Spleen (tissue), 11 donors: ENCODE measurements around the gene SFMBT1. TPM values are rescaled to one million over a fixed set of nuclear protein-coding genes. Genes with fewer than 3 reads are reported as not detected.
A peak's percentile ranks its signal among the peaks of the same experiment; 100 is the strongest.

Experiments used
- DNase-seq: peaks from one replicate; pipeline ENCODE4 v3.0.0-alpha.2; 2020
- H3K27ac ChIP-seq, 8 donors: fragments of 200-600 bp; sonication (generic) in 7 of 8; 1 replicate in 4 of 8; 2 replicates in 4 of 8; pipeline versions ENCODE4 v1.5.0 to v1.8.0; 2016 to 2021; ENCODE audit warnings: inconsistent platforms in 4 of 8, mild to moderate bottlenecking in 4 of 8, moderate library complexity in 1 of 8
- H3K27me3 ChIP-seq, 7 donors: fragments of 200-600 bp; sonication (generic) in 6 of 7; replicated peaks in 1 of 7; 1 replicate in 4 of 7; 2 replicates in 3 of 7; pipeline versions ENCODE4 v1.5.0 to v1.8.0; 2016 to 2021; ENCODE audit warnings: inconsistent platforms in 3 of 7, mild to moderate bottlenecking in 1 of 7
- H3K36me3 ChIP-seq, 6 donors: fragments of 200-600 bp; sonication (generic) in 5 of 6; 1 replicate in 4 of 6; 2 replicates in 2 of 6; pipeline versions ENCODE4 v1.5.0 to v1.8.0; 2016 to 2021; ENCODE audit warnings: inconsistent platforms in 2 of 6
- H3K4me1 ChIP-seq, 6 donors: fragments of 200-600 bp; sonication (generic) in 5 of 6; 1 replicate in 3 of 6; 2 replicates in 3 of 6; pipeline versions ENCODE4 v1.5.0 to v1.8.0; 2016 to 2021; ENCODE audit warnings: inconsistent platforms in 3 of 6
- H3K4me3 ChIP-seq, 8 donors: fragments of 200-600 bp; sonication (generic) in 7 of 8; 1 replicate in 4 of 8; 2 replicates in 4 of 8; pipeline versions ENCODE4 v1.5.0 to v1.8.0; 2016 to 2021; ENCODE audit warnings: inconsistent platforms in 4 of 8, mild to moderate bottlenecking in 4 of 8, moderate library complexity in 2 of 8
- H3K9me3 ChIP-seq, 8 donors: fragments of 200-600 bp; sonication (generic) in 7 of 8; 1 replicate in 4 of 8; 2 replicates in 4 of 8; pipeline versions ENCODE4 v1.5.0 to v1.8.0; 2016 to 2021; ENCODE audit warnings: inconsistent platforms in 4 of 8
- CTCF ChIP-seq, 11 experiments: fragments of 200-600 bp in 7 of 11; fragments of 450-650 bp in 4 of 11; sonication (generic) in 4 of 11; IDR thresholded peaks in 8 of 11; conservative IDR thresholded peaks in 3 of 11; 1 replicate in 7 of 11; 2 replicates in 4 of 11; pipeline versions ENCODE4 v1.4.0 to v1.8.0; 2016 to 2021; ENCODE audit warnings: antibody characterized with exemption in 11 of 11, inconsistent platforms in 4 of 11, mild to moderate bottlenecking in 1 of 11
- POLR2A ChIP-seq, 3 donors: fragments of 450-650 bp; IDR thresholded peaks; one replicate each; pipeline ENCODE4 v1.5.1; 2017; ENCODE audit warnings: antibody characterized with exemption in 3 of 3, mild to moderate bottlenecking in 1 of 3
- POLR2AphosphoS5 ChIP-seq, 3 donors: sonication (generic); formaldehyde crosslinking; IDR thresholded peaks; one replicate each; pipeline ENCODE4 v1.5.1; 2017; ENCODE audit warnings: antibody characterized with exemption in 3 of 3
- WGBS, 5 donors: extraction: QIAGEN DNeasy Blood & Tissue Kit in 3 of 5; methylation state at CpG; one replicate each; pipeline versions ENCODE4 v1.1.5 to v1.1.7; 2013 to 2018; 5-methylcytosine and 5-hydroxymethylcytosine counted together
- intact Hi-C: fragments of 100-400 bp; cut with DNase I; formaldehyde crosslinking; loops from one replicate; pipeline ENCODE4 v1.15.0; 2023; ENCODE audit warnings: low total_unique reads
- polyA plus RNA-seq, 3 donors: library from polyadenylated mRNA; stranded (reverse); fragments of 200-250 nt; gene quantifications; one replicate each; pipeline ENCODE4 v1.2.1, GENCODE V29; 2013
- total RNA-seq, 7 donors: library from RNA; depleted of rRNA in 3 of 7; stranded (reverse); fragments of >200 nt in 3 of 7; fragmentation: NEBNext Ultra II Directional in 4 of 7; extraction: Animal tissue kit (Norgen Biotek cat#: 25700) in 4 of 7; gene quantifications; one replicate each; pipeline versions ENCODE4 v1.1.0 to v1.2.1, GENCODE V29; 2016 to 2021
- donor health status: healthy with polysubstance abuse.
- donor health status: DM: no; HTN: no; CAD: no; lungs with moderate emphysema.
- donor health status: DM: no; HTN: no; CAD: no.
- donor health status: Bipolar disorder and iron deficiency.
- donor health status: healthy.
- donor health status: DM: no; HTN: no; CAD: no.
- donor health status: DM: yes; HTN: yes; CAD: no.

Gene SFMBT1
- total and polyA plus RNA-seq, 10 donors: 3.0 to 24.9 (median 12.3) TPM

GRCh38 chr3:53083521-53083920 lies 37.6 kb upstream of the SFMBT1 start:
- Histone ChIP-seq H3K27ac (no peak overlapping the region), H3K36me3 (peaks cover 0 to 52% (median 12%) of the 10 kb centered on the region in 6 donors), H3K27me3 (no peaks in the 10 kb centered on the region), H3K4me1 (no peaks in the 10 kb centered on the region), H3K9me3 (no peaks in the 10 kb centered on the region), H3K4me3 (no peak overlapping the region)
- intact Hi-C loops: no loop called here
- no peak for DNase-seq
- peak in 1 of 3 donors; percentile 28 for TF ChIP-seq POLR2AphosphoS5 (IDR thresholded peaks at IDR 0.05)
- TF ChIP-seq CTCF (IDR thresholded peaks at IDR 0.05 in 8 of 11, conservative IDR thresholded peaks at IDR 0.05 in 3 of 11): no peak
- no peak for TF ChIP-seq POLR2A (IDR thresholded peaks at IDR 0.05)
- WGBS, 5 donors: 59 to 85% (median 76%) methylated on average over 8 of the region's 8 CpGs

GRCh38 chr3:53082736-53083135 lies 36.9 kb upstream of the SFMBT1 start:
- Histone ChIP-seq H3K27ac (no peak overlapping the region), H3K9me3 (no peaks in the 10 kb centered on the region), H3K4me1 (no peaks in the 10 kb centered on the region), H3K36me3 (peaks cover 0 to 44% (median 9%) of the 10 kb centered on the region in 6 donors), H3K4me3 (no peak overlapping the region), H3K27me3 (no peaks in the 10 kb centered on the region)
- WGBS, 5 donors: 82 to 87% (median 83%) methylated on average over 8 of the region's 8 CpGs
- DNase-seq: no peak
- intact Hi-C loops: no loop called here
- TF ChIP-seq POLR2A (IDR thresholded peaks at IDR 0.05) (no peak), CTCF (IDR thresholded peaks at IDR 0.05 in 8 of 11, conservative IDR thresholded peaks at IDR 0.05 in 3 of 11) (no peak), POLR2AphosphoS5 (IDR thresholded peaks at IDR 0.05) (no peak)

- Histone ChIP-seq H3K36me3 (peaks cover 0 to 35% (median 2%) of the 10 kb centered on the region in 6 donors), H3K27me3 (no peaks in the 10 kb centered on the region), H3K27ac (no peak overlapping the region), H3K4me1 (no peaks in the 10 kb centered on the region), H3K4me3 (no peak overlapping the region), H3K9me3 (no peaks in the 10 kb centered on the region)
- intact Hi-C loops: no loop called here
- TF ChIP-seq POLR2A (IDR thresholded peaks at IDR 0.05): no peak
- no peak for TF ChIP-seq CTCF (IDR thresholded peaks at IDR 0.05 in 8 of 11, conservative IDR thresholded peaks at IDR 0.05 in 3 of 11)
- TF ChIP-seq POLR2AphosphoS5 (IDR thresholded peaks at IDR 0.05): no peak
- no peak for DNase-seq
- WGBS, 5 donors: 77 to 91% (median 85%) methylated on average over 5 of the region's 5 CpGs
Observed at GRCh38 chr3:53081318-53081717, 35.4 kb upstream of the SFMBT1 start.

- TF ChIP-seq CTCF (IDR thresholded peaks at IDR 0.05 in 8 of 11, conservative IDR thresholded peaks at IDR 0.05 in 3 of 11): no peak
- TF ChIP-seq POLR2AphosphoS5 (IDR thresholded peaks at IDR 0.05): no peak
- no peak for TF ChIP-seq POLR2A (IDR thresholded peaks at IDR 0.05)
- intact Hi-C loops: no loop called here
- no peaks in the 10 kb centered on the region for H3K9me3 ChIP-seq
- H3K27me3 ChIP-seq: no peaks in the 10 kb centered on the region
- WGBS, 5 donors: 79 to 92% (median 86%) methylated on average over 6 to 7 of the region's 7 CpGs
- no peak overlapping the region for H3K27ac ChIP-seq
- H3K4me3 ChIP-seq: no peak overlapping the region
- no peaks in the 10 kb centered on the region for H3K4me1 ChIP-seq
- H3K36me3 ChIP-seq: peaks cover 0 to 30% (median 2%) of the 10 kb centered on the region in 6 donors
- DNase-seq: no peak
Observed at GRCh38 chr3:53080612-53081205, 34.8 kb upstream of the SFMBT1 start.
